ENCODE results near the gene MYO1A. TPM values are rescaled to one million over a fixed set of nuclear protein-coding genes. Genes with fewer than 3 reads are reported as not detected.

The MYO1A gene
- total and polyA plus RNA-seq, 2 donors from 2014 or later = 0.25 to 0.77 TPM

- H3K36me3 ChIP-seq (ENCODE audit: control insufficient read depth in 2 of 3, insufficient read depth in 3 of 3, low read length in 3 of 3) = no peaks in the 10 kb centered on the region
- TF ChIP-seq CTCF (IDR thresholded peaks at IDR 0.05; ENCODE audit: borderline replicate concordance, extremely low read depth, insufficient read depth) = no peak
- no peak overlapping the region for H3K4me3 ChIP-seq (ENCODE audit: low read length in 3 of 3)
- no peak overlapping the region for H3K27ac ChIP-seq (ENCODE audit: low read depth in 2 of 2, low read length in 2 of 2)
- H3K27me3 ChIP-seq (ENCODE audit: control insufficient read depth, insufficient read depth, low read length) = no peaks in the 10 kb centered on the region
- FAIRE-seq (no peak), DNase-seq (no peak)
- H3K9ac ChIP-seq (ENCODE audit: low read length in 3 of 3) = no peak overlapping the region
- H3K4me1 ChIP-seq (ENCODE audit: control insufficient read depth in 2 of 3, insufficient read depth in 2 of 3, low read depth in 1 of 3, low read length in 3 of 3) = no peaks in the 10 kb centered on the region
- H3K9me3 ChIP-seq (ENCODE audit: control insufficient read depth in 2 of 3, insufficient read depth in 1 of 3, low read length in 3 of 3) = no peaks in the 10 kb centered on the region
- intact Hi-C loops (cut with DNase I) = no loop called here
These were observed 70.3 kb downstream of the MYO1A start for GRCh38 chr12:56979628-56980027.

Other genes starting within 250 kb of the MYO1A start
- not detected for gene SDR9C7, start 115.7 kb downstream of the MYO1A start, total RNA-seq
- gene SDR9C7, start 115.7 kb downstream of the MYO1A start, polyA plus RNA-seq (ENCODE audit: insufficient read depth, low read depth, low replicate concordance) = not detected
- gene RDH16, start 92.5 kb downstream of the MYO1A start, total RNA-seq = 0.41 TPM
- gene RDH16, start 92.5 kb downstream of the MYO1A start, polyA plus RNA-seq (ENCODE audit: insufficient read depth, low read depth, low replicate concordance) = 0.15 TPM
- 6.6 TPM for gene ZBTB39, start 43.6 kb downstream of the MYO1A start, total RNA-seq
- 1.4 TPM for gene ZBTB39, start 43.6 kb downstream of the MYO1A start, polyA plus RNA-seq (ENCODE audit: insufficient read depth, low read depth, low replicate concordance)
- gene TAC3, start 33.6 kb downstream of the MYO1A start, total RNA-seq = not detected
- not detected for gene TAC3, start 33.6 kb downstream of the MYO1A start, polyA plus RNA-seq (ENCODE audit: insufficient read depth, low read depth, low replicate concordance)
- 10.3 TPM for gene NEMP1, start 28.7 kb upstream of the MYO1A start, total RNA-seq
- 2.1 TPM for gene NEMP1, start 28.7 kb upstream of the MYO1A start, polyA plus RNA-seq (ENCODE audit: insufficient read depth, low read depth, low replicate concordance)
- gene NAB2, start 39.0 kb upstream of the MYO1A start, total RNA-seq = 28.0 TPM
- 13.9 TPM for gene NAB2, start 39.0 kb upstream of the MYO1A start, polyA plus RNA-seq (ENCODE audit: insufficient read depth, low read depth, low replicate concordance)
- 232 TPM for gene STAT6, start 61.2 kb upstream of the MYO1A start, total RNA-seq
- gene STAT6, start 61.2 kb upstream of the MYO1A start, polyA plus RNA-seq (ENCODE audit: insufficient read depth, low read depth, low replicate concordance) = 74.8 TPM
- gene LRP1, start 78.4 kb upstream of the MYO1A start, total RNA-seq = 121 TPM
- 18.7 TPM for gene LRP1, start 78.4 kb upstream of the MYO1A start, polyA plus RNA-seq (ENCODE audit: insufficient read depth, low read depth, low replicate concordance)
- not detected for gene LRP1-AS, start 97.5 kb upstream of the MYO1A start, total RNA-seq
- not detected for gene LRP1-AS, start 97.5 kb upstream of the MYO1A start, polyA plus RNA-seq (ENCODE audit: insufficient read depth, low read depth, low replicate concordance)
- gene NXPH4, start 166.7 kb upstream of the MYO1A start, total RNA-seq = 0.16 TPM
- 0.71 TPM for gene NXPH4, start 166.7 kb upstream of the MYO1A start, polyA plus RNA-seq (ENCODE audit: insufficient read depth, low read depth, low replicate concordance)
- 70.1 TPM for gene SHMT2, start 179.6 kb upstream of the MYO1A start, total RNA-seq
- 49.3 TPM for gene SHMT2, start 179.6 kb upstream of the MYO1A start, polyA plus RNA-seq (ENCODE audit: insufficient read depth, low read depth, low replicate concordance)
- gene STAC3, start 201.1 kb upstream of the MYO1A start, total RNA-seq = 3.1 TPM
- 1.5 TPM for gene STAC3, start 201.1 kb upstream of the MYO1A start, polyA plus RNA-seq (ENCODE audit: insufficient read depth, low read depth, low replicate concordance)

Measured in kidney (tissue), 14 donors.